HepG2 (cell line): Measurements from ENCODE around the gene TTC28. TPM values are rescaled to one million over a fixed set of nuclear protein-coding genes. Genes with fewer than 3 reads are reported as not detected.

ENCODE experiments used
- polyA plus RNA-seq, 8 experiments: library from polyadenylated mRNA; depleted of rRNA in 3 of 8; stranded (reverse) in 7 of 8; unstranded in 1 of 8; fragments of >200 nt; fragmentation: Illumina TruSeq in 4 of 8; extraction: Trizol in 4 of 8; gene quantifications; 2 replicates each; pipeline versions ENCODE4 v1.2.1 to v1.2.3, GENCODE V29; 2011 to 2016; ENCODE audit warnings: low read depth in 4 of 8, missing spikeins in 1 of 8, mixed read lengths in 1 of 8; ENCODE audit not compliant: insufficient read depth in 1 of 8
- total RNA-seq, 5 experiments: library from RNA; depleted of rRNA; stranded (reverse); fragments of >200 nt; fragmentation: Illumina TruSeq; extraction: Trizol; gene quantifications; 2 replicates each; pipeline ENCODE4 v1.2.3, GENCODE V29; 2016; ENCODE audit warnings: low read depth in 1 of 5
- TF ChIP-seq, protein P1 (sequence below): IDR thresholded peaks from 2 replicates; pipeline ENCODE4 v1.6.1; 2016; ENCODE audit warnings: low read depth, missing genetic modification reagents, missing compliant biosample characterization
- TF ChIP-seq, protein P2 (sequence below): sonication (generic); formaldehyde crosslinking; IDR thresholded peaks from 2 replicates; pipeline ENCODE4 v1.4.0; 2020; ENCODE audit warnings: missing genetic modification reagents

Gene TTC28
- total and polyA plus RNA-seq, 2 of the 13 experiments (the other 11 are each of a cell fraction or from before 2014, with no cell fraction given): 4.2 to 13.1 TPM

DNA sequence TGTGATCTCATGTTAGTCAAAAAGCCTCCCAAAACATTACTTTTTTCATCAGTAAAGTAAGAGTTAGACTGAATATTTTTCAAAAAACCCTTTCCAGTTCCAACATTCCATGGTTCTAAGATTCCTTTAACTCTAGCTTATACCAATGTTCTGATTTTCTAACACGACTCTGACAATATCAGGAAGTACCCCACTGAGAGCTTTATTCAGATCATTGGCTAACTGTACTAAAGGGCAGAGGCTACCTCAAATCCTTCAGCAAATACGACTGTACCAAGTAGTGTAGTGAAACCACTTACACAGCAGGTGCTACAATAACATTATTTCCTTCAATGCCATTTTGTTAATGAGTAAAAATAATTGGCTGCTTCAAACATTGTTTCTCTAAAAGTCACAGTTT lies 547.2 kb downstream of the TTC28 start (continued):
- TF ChIP-seq, protein P1, sequence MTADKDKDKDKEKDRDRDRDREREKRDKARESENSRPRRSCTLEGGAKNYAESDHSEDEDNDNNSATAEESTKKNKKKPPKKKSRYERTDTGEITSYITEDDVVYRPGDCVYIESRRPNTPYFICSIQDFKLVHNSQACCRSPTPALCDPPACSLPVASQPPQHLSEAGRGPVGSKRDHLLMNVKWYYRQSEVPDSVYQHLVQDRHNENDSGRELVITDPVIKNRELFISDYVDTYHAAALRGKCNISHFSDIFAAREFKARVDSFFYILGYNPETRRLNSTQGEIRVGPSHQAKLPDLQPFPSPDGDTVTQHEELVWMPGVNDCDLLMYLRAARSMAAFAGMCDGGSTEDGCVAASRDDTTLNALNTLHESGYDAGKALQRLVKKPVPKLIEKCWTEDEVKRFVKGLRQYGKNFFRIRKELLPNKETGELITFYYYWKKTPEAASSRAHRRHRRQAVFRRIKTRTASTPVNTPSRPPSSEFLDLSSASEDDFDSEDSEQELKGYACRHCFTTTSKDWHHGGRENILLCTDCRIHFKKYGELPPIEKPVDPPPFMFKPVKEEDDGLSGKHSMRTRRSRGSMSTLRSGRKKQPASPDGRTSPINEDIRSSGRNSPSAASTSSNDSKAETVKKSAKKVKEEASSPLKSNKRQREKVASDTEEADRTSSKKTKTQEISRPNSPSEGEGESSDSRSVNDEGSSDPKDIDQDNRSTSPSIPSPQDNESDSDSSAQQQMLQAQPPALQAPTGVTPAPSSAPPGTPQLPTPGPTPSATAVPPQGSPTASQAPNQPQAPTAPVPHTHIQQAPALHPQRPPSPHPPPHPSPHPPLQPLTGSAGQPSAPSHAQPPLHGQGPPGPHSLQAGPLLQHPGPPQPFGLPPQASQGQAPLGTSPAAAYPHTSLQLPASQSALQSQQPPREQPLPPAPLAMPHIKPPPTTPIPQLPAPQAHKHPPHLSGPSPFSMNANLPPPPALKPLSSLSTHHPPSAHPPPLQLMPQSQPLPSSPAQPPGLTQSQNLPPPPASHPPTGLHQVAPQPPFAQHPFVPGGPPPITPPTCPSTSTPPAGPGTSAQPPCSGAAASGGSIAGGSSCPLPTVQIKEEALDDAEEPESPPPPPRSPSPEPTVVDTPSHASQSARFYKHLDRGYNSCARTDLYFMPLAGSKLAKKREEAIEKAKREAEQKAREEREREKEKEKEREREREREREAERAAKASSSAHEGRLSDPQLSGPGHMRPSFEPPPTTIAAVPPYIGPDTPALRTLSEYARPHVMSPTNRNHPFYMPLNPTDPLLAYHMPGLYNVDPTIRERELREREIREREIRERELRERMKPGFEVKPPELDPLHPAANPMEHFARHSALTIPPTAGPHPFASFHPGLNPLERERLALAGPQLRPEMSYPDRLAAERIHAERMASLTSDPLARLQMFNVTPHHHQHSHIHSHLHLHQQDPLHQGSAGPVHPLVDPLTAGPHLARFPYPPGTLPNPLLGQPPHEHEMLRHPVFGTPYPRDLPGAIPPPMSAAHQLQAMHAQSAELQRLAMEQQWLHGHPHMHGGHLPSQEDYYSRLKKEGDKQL (CRISPR knock-in tag): no peak
- TF ChIP-seq, protein P2, sequence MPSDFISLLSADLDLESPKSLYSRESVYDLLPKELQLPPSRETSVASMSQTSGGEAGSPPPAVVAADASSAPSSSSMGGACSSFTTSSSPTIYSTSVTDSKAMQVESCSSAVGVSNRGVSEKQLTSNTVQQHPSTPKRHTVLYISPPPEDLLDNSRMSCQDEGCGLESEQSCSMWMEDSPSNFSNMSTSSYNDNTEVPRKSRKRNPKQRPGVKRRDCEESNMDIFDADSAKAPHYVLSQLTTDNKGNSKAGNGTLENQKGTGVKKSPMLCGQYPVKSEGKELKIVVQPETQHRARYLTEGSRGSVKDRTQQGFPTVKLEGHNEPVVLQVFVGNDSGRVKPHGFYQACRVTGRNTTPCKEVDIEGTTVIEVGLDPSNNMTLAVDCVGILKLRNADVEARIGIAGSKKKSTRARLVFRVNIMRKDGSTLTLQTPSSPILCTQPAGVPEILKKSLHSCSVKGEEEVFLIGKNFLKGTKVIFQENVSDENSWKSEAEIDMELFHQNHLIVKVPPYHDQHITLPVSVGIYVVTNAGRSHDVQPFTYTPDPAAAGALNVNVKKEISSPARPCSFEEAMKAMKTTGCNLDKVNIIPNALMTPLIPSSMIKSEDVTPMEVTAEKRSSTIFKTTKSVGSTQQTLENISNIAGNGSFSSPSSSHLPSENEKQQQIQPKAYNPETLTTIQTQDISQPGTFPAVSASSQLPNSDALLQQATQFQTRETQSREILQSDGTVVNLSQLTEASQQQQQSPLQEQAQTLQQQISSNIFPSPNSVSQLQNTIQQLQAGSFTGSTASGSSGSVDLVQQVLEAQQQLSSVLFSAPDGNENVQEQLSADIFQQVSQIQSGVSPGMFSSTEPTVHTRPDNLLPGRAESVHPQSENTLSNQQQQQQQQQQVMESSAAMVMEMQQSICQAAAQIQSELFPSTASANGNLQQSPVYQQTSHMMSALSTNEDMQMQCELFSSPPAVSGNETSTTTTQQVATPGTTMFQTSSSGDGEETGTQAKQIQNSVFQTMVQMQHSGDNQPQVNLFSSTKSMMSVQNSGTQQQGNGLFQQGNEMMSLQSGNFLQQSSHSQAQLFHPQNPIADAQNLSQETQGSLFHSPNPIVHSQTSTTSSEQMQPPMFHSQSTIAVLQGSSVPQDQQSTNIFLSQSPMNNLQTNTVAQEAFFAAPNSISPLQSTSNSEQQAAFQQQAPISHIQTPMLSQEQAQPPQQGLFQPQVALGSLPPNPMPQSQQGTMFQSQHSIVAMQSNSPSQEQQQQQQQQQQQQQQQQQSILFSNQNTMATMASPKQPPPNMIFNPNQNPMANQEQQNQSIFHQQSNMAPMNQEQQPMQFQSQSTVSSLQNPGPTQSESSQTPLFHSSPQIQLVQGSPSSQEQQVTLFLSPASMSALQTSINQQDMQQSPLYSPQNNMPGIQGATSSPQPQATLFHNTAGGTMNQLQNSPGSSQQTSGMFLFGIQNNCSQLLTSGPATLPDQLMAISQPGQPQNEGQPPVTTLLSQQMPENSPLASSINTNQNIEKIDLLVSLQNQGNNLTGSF: no peak
